ENCODE results near the gene KIAA0513. TPM values are rescaled to one million over a fixed set of nuclear protein-coding genes. Genes with fewer than 3 reads are reported as not detected.

Gene KIAA0513
- total and polyA plus RNA-seq, 2 of the 13 experiments (the other 11 are each of a cell fraction or from before 2014, with no cell fraction given), result 1.8 TPM

DNA sequence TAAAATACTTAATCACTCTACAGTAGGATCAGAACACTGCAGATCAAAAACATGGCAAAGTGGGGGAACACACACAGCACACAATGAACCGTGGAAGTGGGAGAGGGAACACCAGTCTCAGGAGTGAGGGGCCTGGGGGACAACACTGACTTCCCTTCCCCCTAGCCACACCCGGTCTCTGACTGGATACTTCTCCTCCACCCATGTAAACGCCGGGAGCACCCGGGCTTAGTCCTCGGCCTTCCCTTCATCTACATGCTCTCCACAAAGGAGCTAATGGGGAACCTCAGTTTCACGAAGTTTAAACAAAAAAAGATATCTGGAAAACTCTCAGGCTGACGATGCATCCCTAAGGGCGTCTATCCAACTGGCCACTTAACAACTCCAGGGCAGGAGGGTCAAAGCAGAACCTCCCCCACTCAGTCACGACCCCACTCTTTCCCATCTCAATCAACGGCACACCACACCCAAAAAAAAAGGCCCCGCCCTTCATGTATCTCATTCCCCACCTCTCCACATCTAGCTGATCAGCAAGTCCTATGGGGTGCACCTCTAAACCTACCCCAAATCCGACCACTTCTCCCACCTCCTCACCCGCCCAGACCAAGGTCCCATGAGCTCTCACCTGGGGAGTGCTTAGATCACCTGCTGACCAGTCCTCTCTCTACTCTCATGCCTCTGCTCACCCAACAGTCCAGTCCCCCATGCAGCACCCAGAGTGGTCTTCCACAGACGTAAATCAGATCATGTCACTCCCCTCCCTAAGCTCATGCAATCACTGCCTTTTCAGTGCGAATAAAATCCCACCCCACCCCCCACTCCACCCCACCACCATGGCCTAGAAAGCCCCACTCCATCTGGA is 23.6 kb upstream of the KIAA0513 start:
- Histone ChIP-seq H3K27me3 (ENCODE audit: control insufficient read depth in 1 of 2, insufficient read depth in 2 of 2, low read length in 2 of 2) (no peaks in the 10 kb centered on the region), H3K79me2 (ENCODE audit: insufficient read depth, low read length) (peaks cover 87% of the 10 kb centered on the region), H3K9ac (ENCODE audit: insufficient read depth, low read depth, low read length) (no peak overlapping the region), H3K4me3 (replicated peaks in 1 of 3; ENCODE audit: insufficient read depth in 1 of 3, low read depth in 2 of 3, low read length in 3 of 3) (no peak overlapping the region), H3K27ac (ENCODE audit: extremely low read length, insufficient read depth, low read length) (no peak overlapping the region), H3K4me1 (ENCODE audit: insufficient read depth, low read length) (peaks cover 98% of the 10 kb centered on the region), H4K20me1 (ENCODE audit: insufficient read depth, low read length) (peaks cover 21% of the 10 kb centered on the region; the same call in 1 of the 2 replicates), H2AFZ (ENCODE audit: low read length) (no peak overlapping the region), H3K4me2 (ENCODE audit: low read depth, low read length) (0 out of 2 replicates have a peak overlapping the region, but pooled peaks have one; percentile 13), H3K36me3 (replicated peaks in 1 of 2; ENCODE audit: control insufficient read depth in 1 of 2, insufficient read depth in 2 of 2, low read length in 2 of 2) (peaks cover 7% of the 10 kb centered on the region in 2 experiments; a peak in 4 of 5 replicates), H3K9me3 (ENCODE audit: low read length) (no peaks in the 10 kb centered on the region)
- DNase-seq (ENCODE audit: low spot score) (no peak), ATAC-seq (no peak), FAIRE-seq (no peak)
- intact Hi-C loops (cut with micrococcal nuclease; ENCODE audit: unreplicated experiment) (no loop called here), in situ Hi-C loops (cut with HindIII; ENCODE audit: extremely low pct_ligation_motif_present, low pct_unique_long_range_greater_than_20kb) (no loop called here)
- BruUV-seq (replicated peaks), result no TSS peak
- WGBS (ENCODE audit: low lambda C conversion rate), result 92% methylated on average over 16 of the region's 16 CpGs
- ChIA-PET CTCF (ENCODE audit: low intra/inter-chr PET ratio, low total read pairs) (no interaction called here), POLR2A (interaction anchor here (2.1 kb wide), 1 partner anchor 9 kb away, joined by 9 read pairs; no protein-coding TSS in a partner anchor)
- TF ChIP-seq MEIS2 (CRISPR knock-in tag; IDR thresholded peaks at IDR 0.05), result no peak
- TF ChIP-seq ISL2 (CRISPR knock-in tag; IDR thresholded peaks at IDR 0.05), result no peak
- TF ChIP-seq HIC2 (CRISPR knock-in tag; IDR thresholded peaks at IDR 0.05; ENCODE audit: low read depth), result no peak
- TF ChIP-seq, protein P1, sequence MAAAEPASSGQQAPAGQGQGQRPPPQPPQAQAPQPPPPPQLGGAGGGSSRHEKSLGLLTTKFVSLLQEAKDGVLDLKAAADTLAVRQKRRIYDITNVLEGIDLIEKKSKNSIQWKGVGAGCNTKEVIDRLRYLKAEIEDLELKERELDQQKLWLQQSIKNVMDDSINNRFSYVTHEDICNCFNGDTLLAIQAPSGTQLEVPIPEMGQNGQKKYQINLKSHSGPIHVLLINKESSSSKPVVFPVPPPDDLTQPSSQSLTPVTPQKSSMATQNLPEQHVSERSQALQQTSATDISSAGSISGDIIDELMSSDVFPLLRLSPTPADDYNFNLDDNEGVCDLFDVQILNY (CRISPR knock-in tag; conservative IDR thresholded peaks at IDR 0.05), result no peak
- TF ChIP-seq KDM6A (CRISPR knock-in tag; IDR thresholded peaks at IDR 0.05; ENCODE audit: low read depth), result no peak
- TF ChIP-seq HOXA9 (CRISPR knock-in tag; IDR thresholded peaks at IDR 0.05; ENCODE audit: borderline replicate concordance), result no peak
- TF ChIP-seq HMG20A (CRISPR knock-in tag; IDR thresholded peaks at IDR 0.05; ENCODE audit: borderline replicate concordance), result no peak
- no peak for TF ChIP-seq MTF1 (CRISPR knock-in tag; IDR thresholded peaks at IDR 0.05)
- no peak for TF ChIP-seq SNRNP70 (IDR thresholded peaks at IDR 0.05; ENCODE audit: low read depth, low read length)
- TF ChIP-seq ZFP82 (CRISPR knock-in tag; IDR thresholded peaks at IDR 0.05; ENCODE audit: borderline replicate concordance), result no peak
- TF ChIP-seq, protein P2, sequence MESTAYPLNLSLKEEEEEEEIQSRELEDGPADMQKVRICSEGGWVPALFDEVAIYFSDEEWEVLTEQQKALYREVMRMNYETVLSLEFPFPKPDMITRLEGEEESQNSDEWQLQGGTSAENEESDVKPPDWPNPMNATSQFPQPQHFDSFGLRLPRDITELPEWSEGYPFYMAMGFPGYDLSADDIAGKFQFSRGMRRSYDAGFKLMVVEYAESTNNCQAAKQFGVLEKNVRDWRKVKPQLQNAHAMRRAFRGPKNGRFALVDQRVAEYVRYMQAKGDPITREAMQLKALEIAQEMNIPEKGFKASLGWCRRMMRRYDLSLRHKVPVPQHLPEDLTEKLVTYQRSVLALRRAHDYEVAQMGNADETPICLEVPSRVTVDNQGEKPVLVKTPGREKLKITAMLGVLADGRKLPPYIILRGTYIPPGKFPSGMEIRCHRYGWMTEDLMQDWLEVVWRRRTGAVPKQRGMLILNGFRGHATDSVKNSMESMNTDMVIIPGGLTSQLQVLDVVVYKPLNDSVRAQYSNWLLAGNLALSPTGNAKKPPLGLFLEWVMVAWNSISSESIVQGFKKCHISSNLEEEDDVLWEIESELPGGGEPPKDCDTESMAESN (CRISPR knock-in tag; conservative IDR thresholded peaks at IDR 0.05), result no peak
- no peak for TF ChIP-seq PCBP2 (optimal IDR thresholded peaks at IDR 0.05; ENCODE audit: low read depth, low read length, poor library complexity, severe bottlenecking)
- TF ChIP-seq KDM5B (CRISPR knock-in tag; IDR thresholded peaks at IDR 0.05; ENCODE audit: borderline replicate concordance), result no peak
- TF ChIP-seq ZNF792 (CRISPR knock-in tag; IDR thresholded peaks at IDR 0.05), result no peak

All from HepG2 (cell line).